Thyroid gland (tissue), 4 donors: ENCODE data around the gene ODAD3.

Experiments
- POLR2A ChIP-seq, 2 donors: fragments of 450-650 bp; IDR thresholded peaks; one replicate each; pipeline ENCODE4 v1.6.1; 2017; ENCODE audit warnings: antibody characterized with exemption in 2 of 2, mild to moderate bottlenecking in 2 of 2, moderate library complexity in 1 of 2
- TF ChIP-seq, protein P1 (sequence below), 6 experiments: fragments of 200-600 bp in 3 of 6; fragments of 450-650 bp in 3 of 6; sonication (generic) in 3 of 6; IDR thresholded peaks; one replicate each; pipeline ENCODE4 v1.5.1; 2016 to 2019; ENCODE audit warnings: antibody characterized with exemption in 6 of 6, mild to moderate bottlenecking in 2 of 6, inconsistent platforms in 1 of 6, moderate library complexity in 1 of 6

GRCh38 chr19:11410682-11411081 is 24.2 kb downstream of the ODAD3 start:
- TF ChIP-seq, protein P1, sequence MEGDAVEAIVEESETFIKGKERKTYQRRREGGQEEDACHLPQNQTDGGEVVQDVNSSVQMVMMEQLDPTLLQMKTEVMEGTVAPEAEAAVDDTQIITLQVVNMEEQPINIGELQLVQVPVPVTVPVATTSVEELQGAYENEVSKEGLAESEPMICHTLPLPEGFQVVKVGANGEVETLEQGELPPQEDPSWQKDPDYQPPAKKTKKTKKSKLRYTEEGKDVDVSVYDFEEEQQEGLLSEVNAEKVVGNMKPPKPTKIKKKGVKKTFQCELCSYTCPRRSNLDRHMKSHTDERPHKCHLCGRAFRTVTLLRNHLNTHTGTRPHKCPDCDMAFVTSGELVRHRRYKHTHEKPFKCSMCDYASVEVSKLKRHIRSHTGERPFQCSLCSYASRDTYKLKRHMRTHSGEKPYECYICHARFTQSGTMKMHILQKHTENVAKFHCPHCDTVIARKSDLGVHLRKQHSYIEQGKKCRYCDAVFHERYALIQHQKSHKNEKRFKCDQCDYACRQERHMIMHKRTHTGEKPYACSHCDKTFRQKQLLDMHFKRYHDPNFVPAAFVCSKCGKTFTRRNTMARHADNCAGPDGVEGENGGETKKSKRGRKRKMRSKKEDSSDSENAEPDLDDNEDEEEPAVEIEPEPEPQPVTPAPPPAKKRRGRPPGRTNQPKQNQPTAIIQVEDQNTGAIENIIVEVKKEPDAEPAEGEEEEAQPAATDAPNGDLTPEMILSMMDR (IDR thresholded peaks at IDR 0.05), result no peak
- TF ChIP-seq POLR2A (IDR thresholded peaks at IDR 0.05), result no peak
